Stomach (tissue), 4 donors: ENCODE results near the gene DUSP9.
"Not testable (repeated sequence)": the region's sequence is repeated elsewhere in the genome, so short reads cannot be mapped to it uniquely, and the experiment has no call there.

ENCODE experiments used
- CTCF ChIP-seq, 7 experiments: fragments of 450-650 bp in 4 of 7; fragments of 200-600 bp in 3 of 7; sonication (generic) in 3 of 7; IDR thresholded peaks; one replicate each; pipeline ENCODE4 v1.5.1; 2016 to 2019; ENCODE audit warnings: antibody characterized with exemption in 7 of 7, control low read depth in 2 of 7, mild to moderate bottlenecking in 1 of 7
- POLR2A ChIP-seq, 4 donors: fragments of 450-650 bp; IDR thresholded peaks; one replicate each; pipeline ENCODE4 v1.6.1; 2016; ENCODE audit warnings: antibody characterized with exemption in 4 of 4, control low read depth in 2 of 4, mild to moderate bottlenecking in 1 of 4, moderate library complexity in 1 of 4
- POLR2AphosphoS5 ChIP-seq, 3 donors: sonication (generic); formaldehyde crosslinking; IDR thresholded peaks; one replicate each; pipeline ENCODE4 v1.6.1; 2016; ENCODE audit warnings: antibody characterized with exemption in 3 of 3

DNA sequence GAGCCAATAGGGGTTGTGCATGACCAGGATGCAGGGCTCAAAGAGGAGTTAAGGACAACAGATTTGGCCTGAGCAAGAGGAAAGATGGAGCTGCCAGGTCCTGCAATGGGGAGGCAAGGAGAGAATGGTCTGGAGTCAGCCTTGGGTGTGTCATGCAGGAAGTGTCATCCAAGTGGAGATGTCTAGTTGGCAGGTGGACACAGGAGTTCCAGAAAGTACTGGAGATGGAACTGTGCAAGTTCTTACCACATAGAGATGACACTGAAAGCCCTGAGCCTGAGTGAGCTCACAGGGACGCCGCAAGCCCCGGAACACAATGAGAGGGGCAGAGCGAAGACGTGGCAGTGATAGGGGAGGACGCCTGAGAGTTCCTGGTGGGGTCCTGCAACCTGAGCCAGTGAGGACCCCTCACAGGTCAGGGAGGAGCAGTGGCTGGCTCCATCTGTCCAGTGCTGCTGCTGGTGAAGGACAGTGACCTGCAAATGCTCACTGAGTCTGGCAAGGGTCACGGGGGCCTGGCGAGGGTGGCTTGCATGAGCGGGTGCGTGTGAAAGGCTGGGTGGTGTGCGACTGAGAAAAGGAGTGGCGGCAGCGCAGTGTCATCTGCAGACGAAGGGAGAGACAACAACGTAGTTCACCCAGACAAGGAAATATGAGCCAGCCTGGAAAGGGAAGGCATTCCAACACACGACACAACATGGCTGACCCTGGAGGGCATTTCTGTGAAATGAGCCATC, 50.2 kb downstream of the DUSP9 start:
- TF ChIP-seq POLR2A, CTCF, POLR2AphosphoS5 (IDR thresholded peaks at IDR 0.05): not testable (repeated sequence)
